HG03139 (cell line): Measurements from ENCODE around the gene TSC1.
"Not testable (repeated sequence)": the region's sequence is repeated elsewhere in the genome, so short reads cannot be mapped to it uniquely, and the experiment has no call there.

Source experiments
- ATAC-seq: cut with Tn5 transposase; IDR thresholded peaks from one replicate; pipeline ENCODE4 v1.9.1; 2021; ENCODE audit not compliant: unreplicated experiment

Gene TSC1

GRCh38 chr9:132978112-132978450 is 33.7 kb upstream of the TSC1 start:
- no peak for ATAC-seq

GRCh38 chr9:132976571-132976970 is 32.2 kb upstream of the TSC1 start:
- no peak for ATAC-seq

- ATAC-seq = no peak
These were observed 31.5 kb upstream of the TSC1 start for GRCh38 chr9:132975961-132976360.

GRCh38 chr9:132973713-132974112 is 29.3 kb upstream of the TSC1 start:
- ATAC-seq = no peak

GRCh38 chr9:132973166-132973565 is 28.8 kb upstream of the TSC1 start:
- no peak for ATAC-seq

- no peak for ATAC-seq
These were observed 26.1 kb upstream of the TSC1 start for GRCh38 chr9:132970324-132971062.

- no peak for ATAC-seq
These were observed 25.4 kb upstream of the TSC1 start for GRCh38 chr9:132969783-132970182.

GRCh38 chr9:132967908-132968307 is 23.5 kb upstream of the TSC1 start:
- ATAC-seq = not testable (repeated sequence)

GRCh38 chr9:132965478-132965877 is 21.1 kb upstream of the TSC1 start:
- no peak for ATAC-seq

GRCh38 chr9:132961002-132961401 is 16.6 kb upstream of the TSC1 start:
- no peak for ATAC-seq

GRCh38 chr9:132957805-132958204 is 13.4 kb upstream of the TSC1 start:
- no peak for ATAC-seq

- no peak for ATAC-seq
These were observed 11.4 kb upstream of the TSC1 start for GRCh38 chr9:132955768-132956167.

GRCh38 chr9:132955123-132955522 is 10.7 kb upstream of the TSC1 start:
- ATAC-seq = no peak

GRCh38 chr9:132949709-132950108 is 5.3 kb upstream of the TSC1 start:
- no peak for ATAC-seq

- no peak for ATAC-seq
These were observed 4.2 kb upstream of the TSC1 start for GRCh38 chr9:132948482-132949050.

- no peak for ATAC-seq
These were observed 3.3 kb upstream of the TSC1 start for GRCh38 chr9:132947756-132948155.

GRCh38 chr9:132946631-132947295 is 2.3 kb upstream of the TSC1 start:
- no peak for ATAC-seq

GRCh38 chr9:132946211-132946610 is 1.8 kb upstream of the TSC1 start:
- no peak for ATAC-seq

GRCh38 chr9:132945186-132946130 is 1.0 kb upstream of the TSC1 start:
- ATAC-seq = no peak

- peak; percentile 9 for ATAC-seq
These were observed 644 bp downstream of the TSC1 start for GRCh38 chr9:132943651-132944293.
